GM18873 (cell line): ENCODE data around the gene WDSUB1.

Experiments
- ATAC-seq: cut with Tn5 transposase; IDR thresholded peaks from one replicate; pipeline ENCODE4 v1.9.1; 2021; ENCODE audit warnings: mild to moderate bottlenecking, moderate library complexity, moderate number of reproducible peaks; ENCODE audit not compliant: unreplicated experiment, low FRiP score

WDSUB1 gene

GRCh38 chr2:159226608-159227385 lies 59.7 kb downstream of the WDSUB1 start:
- no peak for ATAC-seq

DNA sequence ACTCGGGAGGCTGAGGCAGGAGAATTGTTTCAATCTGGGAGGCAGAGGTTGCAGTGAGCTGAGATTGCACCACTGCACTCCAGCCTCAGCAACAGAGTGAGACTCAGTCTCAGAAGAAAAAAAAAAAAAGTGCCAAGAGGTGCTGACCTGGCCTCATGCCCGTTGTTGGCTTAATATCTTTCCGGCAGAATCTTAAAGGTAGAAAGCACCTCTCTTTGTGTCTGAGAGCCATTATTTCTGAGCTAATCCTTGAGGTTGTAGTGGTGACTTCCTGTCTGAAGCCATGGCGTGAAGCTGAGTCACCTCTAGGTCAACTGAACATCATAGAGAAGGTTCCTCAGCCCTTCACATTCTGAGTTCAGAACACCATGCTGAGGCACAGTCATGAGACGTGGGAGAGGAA lies 60.4 kb downstream of the WDSUB1 start:
- no peak for ATAC-seq

GRCh38 chr2:159225025-159226016 lies 61.2 kb downstream of the WDSUB1 start:
- ATAC-seq = no peak

GRCh38 chr2:159224061-159224813 lies 62.3 kb downstream of the WDSUB1 start:
- ATAC-seq = no peak

GRCh38 chr2:159219394-159219998 lies 67.0 kb downstream of the WDSUB1 start:
- ATAC-seq = no peak

DNA sequence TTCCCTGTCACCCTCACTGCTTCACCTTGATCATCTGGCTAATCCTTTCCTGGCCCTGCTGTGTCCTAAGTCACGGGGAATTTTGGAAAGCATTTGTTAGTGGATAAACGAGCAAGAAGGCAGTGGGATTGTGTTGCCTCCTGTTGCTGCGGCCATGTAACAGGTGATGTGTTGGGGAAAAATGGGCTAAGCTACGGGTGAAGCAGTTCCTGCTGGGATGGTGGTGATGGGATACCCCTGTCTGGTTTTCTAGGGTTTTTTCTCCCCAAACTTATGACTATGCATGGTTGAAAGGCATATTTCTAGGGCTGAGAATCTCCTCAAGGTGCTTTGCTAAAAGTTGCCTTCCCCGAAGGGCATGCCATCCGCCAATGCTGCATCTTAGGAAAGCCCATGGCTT lies 68.1 kb downstream of the WDSUB1 start:
- ATAC-seq = no peak

DNA sequence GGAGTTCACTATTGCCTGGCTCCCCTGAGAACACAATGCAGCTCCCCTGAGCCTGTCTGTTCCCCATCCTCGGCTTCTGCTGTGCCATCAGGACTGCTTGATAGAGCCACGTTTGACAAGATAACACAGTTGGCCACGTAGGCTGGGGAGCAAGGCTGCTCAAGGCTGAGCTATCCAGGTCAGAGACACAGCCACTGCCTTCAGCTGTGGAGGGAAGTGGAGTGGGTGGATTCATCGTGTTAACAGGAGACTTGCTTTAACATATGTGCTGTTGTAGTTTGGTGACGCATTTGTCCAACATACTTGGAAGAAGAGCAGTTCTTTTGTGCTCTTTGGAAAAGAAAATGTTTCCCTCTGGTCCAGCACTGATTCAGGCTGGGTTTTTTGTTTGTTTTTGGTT lies 68.8 kb downstream of the WDSUB1 start:
- ATAC-seq = no peak

GRCh38 chr2:159215116-159215515 lies 71.4 kb downstream of the WDSUB1 start:
- no peak for ATAC-seq

DNA sequence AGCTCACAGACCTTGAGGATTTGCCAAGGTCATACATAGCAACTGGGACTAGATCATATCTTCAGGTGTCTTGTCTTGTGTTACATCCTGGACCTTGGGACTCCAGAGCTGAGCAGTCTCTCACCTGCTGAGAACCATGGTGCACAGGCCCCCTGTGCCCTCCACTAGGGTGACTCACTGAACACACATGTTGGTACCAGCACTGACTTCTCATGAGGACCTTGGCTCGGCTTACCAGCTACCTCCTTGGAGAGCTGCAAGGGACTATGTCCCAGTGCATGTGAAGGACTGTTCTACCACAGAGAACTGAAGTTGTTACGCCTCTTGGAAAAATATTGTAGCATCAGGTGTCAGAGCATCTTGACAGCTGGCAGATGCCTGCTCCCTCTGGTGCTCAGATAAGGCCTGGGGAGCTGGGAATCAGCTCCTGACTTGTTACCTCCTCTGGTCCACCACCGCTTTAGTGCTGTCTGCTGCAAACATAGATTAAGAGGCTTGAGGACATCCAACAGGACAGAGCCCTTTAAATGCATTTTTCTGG lies 72.1 kb downstream of the WDSUB1 start:
- no peak for ATAC-seq

DNA sequence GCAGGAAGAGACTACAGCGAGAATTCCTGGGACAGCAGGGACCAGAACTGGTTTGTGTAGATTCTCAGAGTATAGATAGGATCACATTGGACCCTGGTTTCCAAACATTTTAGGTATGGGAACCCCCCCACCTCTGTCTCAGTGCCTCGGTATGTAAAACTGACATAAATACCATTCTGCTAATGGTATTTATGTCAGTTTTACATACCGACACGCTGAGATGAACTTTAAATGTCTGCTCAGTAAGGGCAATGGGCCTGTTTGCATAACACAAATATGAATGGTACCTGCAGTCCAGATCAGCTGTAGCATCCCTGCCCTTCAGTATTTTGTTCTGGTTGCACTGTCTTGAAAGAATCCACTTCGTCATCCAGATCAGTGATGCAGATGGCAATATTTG lies 73.2 kb downstream of the WDSUB1 start:
- ATAC-seq = no peak

DNA sequence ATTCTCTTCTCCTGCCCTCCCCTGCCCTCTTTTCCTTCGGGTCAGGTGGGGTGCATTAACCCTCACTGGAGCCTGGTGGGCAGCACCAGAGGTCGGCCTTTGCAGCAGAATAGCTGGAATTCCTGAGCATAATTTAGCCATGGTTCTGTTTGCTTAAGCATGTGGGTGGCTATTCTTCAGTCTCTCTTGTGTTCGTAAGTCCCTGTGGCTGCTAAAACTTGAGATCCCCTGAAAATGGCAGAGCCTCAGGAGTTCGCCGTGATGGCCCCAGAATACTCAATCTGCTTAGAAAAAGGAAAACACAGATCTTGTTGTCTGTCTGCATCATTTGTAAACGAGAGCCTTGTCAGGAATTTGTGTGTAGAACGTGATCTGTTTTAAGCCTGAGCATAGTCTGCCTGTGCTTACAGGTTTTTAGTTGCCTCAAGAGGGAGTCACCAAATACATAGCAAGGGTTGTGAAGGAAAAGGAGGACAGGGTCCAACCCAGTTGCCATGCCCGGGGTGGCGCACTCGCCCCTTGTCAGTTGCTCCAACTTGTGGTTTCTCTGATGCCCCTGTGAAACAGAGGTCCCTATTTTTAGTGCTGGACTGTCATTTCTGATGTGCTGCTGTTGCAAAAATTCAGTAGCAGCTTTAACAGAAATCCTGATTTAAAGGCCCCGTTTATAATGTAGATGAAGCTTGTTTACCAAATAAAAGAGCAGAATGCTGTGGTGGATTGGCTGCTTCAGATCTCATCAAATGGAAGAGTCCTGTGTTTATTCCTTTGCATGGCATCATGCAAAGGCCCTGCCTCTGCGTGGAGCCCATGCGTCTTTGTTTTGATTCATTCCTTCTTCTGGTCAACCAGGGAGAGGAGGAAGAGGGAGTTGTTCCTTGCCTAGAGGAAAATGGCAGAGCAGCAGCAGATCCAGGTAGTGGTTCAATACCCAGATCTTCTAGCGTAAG lies 74.8 kb downstream of the WDSUB1 start:
- ATAC-seq = no peak

DNA sequence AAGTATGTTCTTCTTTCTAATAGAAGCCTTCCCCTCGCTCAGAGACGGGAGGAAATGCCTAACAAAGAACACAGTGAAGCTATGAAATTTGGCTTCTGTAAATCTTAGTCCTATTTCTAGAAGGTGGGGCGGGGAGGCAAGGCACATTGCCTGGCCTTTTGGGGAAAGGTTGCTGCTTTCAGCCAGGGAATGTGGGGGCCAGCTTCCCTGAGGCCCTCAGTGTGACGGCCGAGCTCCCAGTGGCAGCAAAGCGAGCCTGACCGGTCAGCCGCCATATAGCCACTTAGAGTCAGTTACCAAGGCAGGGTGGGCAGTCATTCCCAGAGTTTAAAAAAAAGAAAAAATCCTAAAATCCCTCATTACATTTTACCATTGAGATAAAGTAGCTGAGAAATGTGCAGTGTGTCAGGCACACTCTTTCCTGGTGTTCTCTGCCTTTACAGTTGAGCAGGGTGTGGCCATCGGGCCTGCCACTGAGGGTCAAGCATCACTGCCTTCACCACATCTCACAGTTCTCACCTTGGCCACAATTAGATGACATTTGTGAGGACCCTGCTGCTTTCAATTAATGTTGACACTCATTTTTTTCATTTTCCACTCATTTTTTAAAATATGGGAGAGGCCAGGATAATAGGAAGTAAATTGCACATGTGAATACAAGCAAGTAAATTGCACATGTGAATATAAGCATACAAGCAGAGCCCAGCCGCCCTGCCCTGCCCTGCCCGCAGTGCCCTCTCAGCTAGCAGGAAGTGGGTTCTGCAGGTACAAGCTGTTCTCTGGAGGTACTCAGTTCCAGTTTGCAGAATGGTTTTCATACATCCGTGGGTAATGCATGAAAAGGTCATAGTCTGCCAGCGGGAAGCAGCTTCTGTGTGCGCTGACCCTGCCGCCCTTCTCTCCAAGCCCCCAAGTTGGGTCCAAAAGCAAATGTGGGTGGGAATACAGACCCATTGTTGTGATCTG lies 76.9 kb downstream of the WDSUB1 start:
- ATAC-seq = peak; percentile 66

- no peak for ATAC-seq
Observed at GRCh38 chr2:159208438-159208837, 78.1 kb downstream of the WDSUB1 start.

- no peak for ATAC-seq
Observed at GRCh38 chr2:159206736-159207380, 79.6 kb downstream of the WDSUB1 start.

- no peak for ATAC-seq
Observed at GRCh38 chr2:159204381-159205144, 81.9 kb downstream of the WDSUB1 start.

DNA sequence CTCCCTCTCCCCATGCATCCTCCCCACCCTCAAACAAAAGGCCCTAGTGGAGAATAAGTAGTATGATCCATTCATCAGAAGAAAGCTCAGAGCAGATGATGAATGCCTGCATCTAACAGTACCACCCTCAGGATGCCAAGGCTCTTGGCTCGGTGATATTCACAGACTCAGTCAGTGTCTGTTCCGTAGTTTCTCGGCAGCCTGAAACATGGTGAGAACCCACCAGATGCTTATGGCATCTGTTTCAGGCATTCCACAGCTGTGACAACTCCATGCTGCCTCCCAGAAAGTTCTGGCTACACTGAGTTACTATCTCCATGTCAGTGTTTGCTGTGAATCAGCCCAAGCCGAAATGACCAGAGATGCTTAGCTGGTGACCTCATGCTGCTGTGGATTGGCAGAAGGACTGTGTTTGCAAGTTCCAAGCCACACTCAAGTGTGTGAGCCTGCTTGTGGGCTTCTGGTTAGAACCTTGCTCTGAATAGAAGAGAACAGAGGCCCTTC lies 83.9 kb downstream of the WDSUB1 start:
- no peak for ATAC-seq
